ENCODE results near the gene ZNF618.

Gene ZNF618

DNA sequence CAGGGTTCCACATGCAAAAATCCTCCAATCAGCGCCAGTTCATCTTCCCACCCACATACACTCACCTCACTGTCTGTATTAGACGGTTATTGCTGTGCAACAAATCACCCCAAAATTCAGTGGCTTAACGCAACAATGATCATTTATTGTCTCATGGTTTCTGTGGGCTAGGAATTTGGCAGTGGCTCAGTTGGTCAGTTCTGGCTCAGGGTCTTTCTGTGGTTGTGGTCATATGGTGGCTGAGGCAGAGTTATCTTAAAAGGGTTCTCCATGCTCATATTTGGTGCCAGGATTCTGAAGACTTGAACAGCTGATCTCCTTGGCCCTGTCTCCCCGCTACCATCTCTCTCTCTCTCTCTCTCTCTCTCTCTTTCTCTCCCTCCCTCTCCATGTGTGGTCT lies 12.9 kb downstream of the ZNF618 start:
- DNase-seq (ENCODE audit: extremely low read depth, low read depth) = no peak
- TF ChIP-seq CTCF (IDR thresholded peaks at IDR 0.05; ENCODE audit: low read depth, low read length) = no peak

GRCh38 chr9:113890704-113891103 lies 14.6 kb downstream of the ZNF618 start:
- DNase-seq (ENCODE audit: extremely low read depth, low read depth) = no peak
- TF ChIP-seq CTCF (IDR thresholded peaks at IDR 0.05; ENCODE audit: low read depth, low read length) = no peak

DNA sequence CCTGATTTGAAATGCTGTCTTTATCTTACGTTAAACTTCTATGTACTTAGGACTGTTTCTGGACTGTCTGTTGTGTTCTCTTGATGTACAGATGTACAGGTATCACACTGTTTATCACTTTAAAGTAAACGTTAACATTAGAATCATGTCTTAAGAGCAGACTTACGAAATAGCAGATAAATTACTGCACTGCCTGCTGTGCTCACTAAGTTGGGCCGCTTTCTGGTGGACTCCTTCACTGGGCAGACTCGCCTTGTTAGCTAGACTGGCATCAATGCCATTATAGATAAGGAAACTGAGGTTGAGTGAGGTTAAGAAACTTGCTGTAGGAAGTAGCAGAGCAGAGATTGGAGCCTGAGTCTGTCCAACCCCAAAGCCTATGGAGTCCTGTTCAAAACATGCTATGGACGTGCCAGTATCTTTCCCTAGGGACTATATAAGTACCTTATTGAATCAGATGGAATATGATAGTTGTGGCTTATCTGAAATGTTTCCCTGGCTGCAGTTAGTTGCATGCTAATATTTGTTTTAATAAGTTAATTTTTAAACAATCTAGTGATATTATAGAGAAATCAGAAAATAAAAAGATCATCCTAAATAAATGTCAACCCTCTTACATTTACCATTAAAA lies 16.9 kb downstream of the ZNF618 start:
- no peak for TF ChIP-seq CTCF (IDR thresholded peaks at IDR 0.05; ENCODE audit: low read depth, low read length)
- no peak for DNase-seq (ENCODE audit: extremely low read depth, low read depth)

DNA sequence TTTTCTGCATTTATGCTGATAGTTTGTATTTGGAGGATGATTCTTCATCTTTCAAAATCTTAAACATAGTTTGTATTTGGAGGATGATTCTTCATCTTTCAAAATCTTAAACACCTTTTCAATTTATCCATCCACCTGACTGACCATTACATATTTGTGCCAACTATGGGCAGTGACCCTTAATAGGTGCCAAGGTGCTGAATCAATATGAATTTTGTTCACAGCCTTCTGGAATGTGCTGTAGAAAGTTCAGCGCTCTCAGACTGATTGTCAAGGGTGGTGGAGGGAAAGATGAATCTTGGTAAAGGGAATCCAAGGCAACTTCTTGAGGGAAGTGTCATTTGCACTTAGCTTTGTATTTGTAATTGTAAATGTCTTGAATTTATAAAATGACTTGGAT lies 18.1 kb downstream of the ZNF618 start:
- no peak for DNase-seq (ENCODE audit: extremely low read depth, low read depth)
- TF ChIP-seq CTCF (IDR thresholded peaks at IDR 0.05; ENCODE audit: low read depth, low read length) = no peak

DNA sequence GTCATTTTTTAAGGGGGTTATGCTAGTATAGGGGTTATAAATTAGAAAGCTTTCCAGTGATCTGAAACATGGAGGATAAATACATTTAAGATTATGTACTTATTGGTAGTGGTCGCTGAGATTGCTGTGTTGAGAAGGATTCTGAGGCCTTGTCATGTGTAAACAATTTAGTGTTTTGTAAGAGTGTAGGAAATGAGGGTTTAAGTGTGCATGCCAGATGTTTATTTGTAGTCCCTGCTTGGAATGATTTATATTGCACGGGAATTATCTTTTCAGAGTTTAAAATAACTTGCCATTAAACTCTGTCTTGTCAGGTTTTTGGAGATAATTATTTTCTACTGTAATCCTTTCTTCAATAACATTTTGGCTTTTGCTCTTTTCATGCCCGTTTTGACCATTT lies 19.4 kb downstream of the ZNF618 start:
- no peak for DNase-seq (ENCODE audit: extremely low read depth, low read depth)
- no peak for TF ChIP-seq CTCF (IDR thresholded peaks at IDR 0.05; ENCODE audit: low read depth, low read length)

DNA sequence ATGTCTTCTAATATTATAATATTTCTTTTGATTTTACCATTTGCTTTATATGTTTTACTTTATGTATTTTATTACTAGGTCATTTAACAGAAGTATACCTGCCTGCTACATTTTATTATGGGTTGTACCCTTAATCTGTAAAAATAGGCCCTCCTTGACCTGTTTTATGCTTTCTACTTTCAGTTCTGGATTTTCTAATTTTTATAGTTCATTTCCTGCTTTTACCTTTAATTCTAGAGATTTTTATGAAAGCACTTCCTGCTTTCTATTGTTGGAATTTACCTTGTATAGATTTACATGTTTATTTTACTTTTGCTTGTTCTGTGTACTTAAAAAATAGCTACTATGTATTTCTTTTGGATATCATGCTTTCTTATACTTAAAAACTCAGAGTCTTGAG lies 20.6 kb downstream of the ZNF618 start:
- no peak for DNase-seq (ENCODE audit: extremely low read depth, low read depth)
- no peak for TF ChIP-seq CTCF (IDR thresholded peaks at IDR 0.05; ENCODE audit: low read depth, low read length)

- TF ChIP-seq CTCF (IDR thresholded peaks at IDR 0.05; ENCODE audit: low read depth, low read length) = no peak
- no peak for DNase-seq (ENCODE audit: extremely low read depth, low read depth)
These were observed 22.0 kb downstream of the ZNF618 start for GRCh38 chr9:113898151-113898550.

Measured in AG09319 (cell line).